OCI-LY3 (cell line): Measurements from ENCODE around the gene TNF.

ENCODE experiments used
- H2AFZ ChIP-seq: fragments of 200-600, 300-600 bp; shearing (Covaris generic); 2 replicates; pipeline ENCODE4 v1.6.0; 2014; ENCODE audit warnings: antibody characterized with exemption, low read depth, low read length
- H3K27ac ChIP-seq: fragments of 200-600, 300-600 bp; sonication (generic); 2 replicates; pipeline ENCODE4 v1.5.1; 2014; ENCODE audit warnings: mild to moderate bottlenecking, low read length, moderate library complexity, mixed read lengths
- H3K27me3 ChIP-seq: fragments of 200-600, 300-600 bp; sonication (generic); 2 replicates; pipeline ENCODE4 v1.6.1; 2014; ENCODE audit warnings: low read depth, low read length, mixed read lengths
- H3K36me3 ChIP-seq: fragments of 200-600, 300-600 bp; sonication (generic); replicated peaks from 2 replicates; pipeline ENCODE3; 2014; ENCODE audit warnings: low read depth, low read length, mixed read lengths
- H3K4me1 ChIP-seq: fragments of 300-600, 200-600 bp; sonication (generic); 2 replicates; pipeline ENCODE4 v1.6.1; 2014; ENCODE audit warnings: low read length, mixed read lengths
- H3K4me2 ChIP-seq: fragments of 200-600, 300-600 bp; sonication (generic); 2 replicates; pipeline ENCODE4 v1.6.1; 2014; ENCODE audit warnings: low read length, mixed read lengths
- H3K4me3 ChIP-seq: fragments of 300-600, 200-600 bp; sonication (generic); 2 replicates; pipeline ENCODE4 v1.5.1; 2014; ENCODE audit warnings: antibody characterized with exemption, mild to moderate bottlenecking, low read length, moderate library complexity
- H3K79me2 ChIP-seq: fragments of 300-600, 200-600 bp; shearing (Covaris generic); 2 replicates; pipeline ENCODE4 v1.6.1; 2014; ENCODE audit warnings: mild to moderate bottlenecking, low read length, mixed read lengths
- H3K9ac ChIP-seq: fragments of 300-600, 200-600 bp; shearing (Covaris generic); 2 replicates; pipeline ENCODE4 v1.6.0; 2014; ENCODE audit warnings: mild to moderate bottlenecking, low read length, moderate library complexity
- H3K9me3 ChIP-seq: fragments of 200-600, 300-600 bp; shearing (Covaris generic); 2 replicates; pipeline ENCODE4 v1.6.1; 2014; ENCODE audit warnings: low read length, mixed read lengths; ENCODE audit not compliant: insufficient read depth
- H4K20me1 ChIP-seq: fragments of 200-600, 300-600 bp; sonication (generic); 2 replicates; pipeline ENCODE4 v1.6.1; 2016; ENCODE audit warnings: low read length, mixed read lengths; ENCODE audit not compliant: insufficient read depth
- CTCF ChIP-seq: fragments of 200-600, 300-600 bp; sonication (generic); IDR thresholded peaks from 2 replicates; pipeline ENCODE4 v1.5.1; 2014; ENCODE audit warnings: antibody characterized with exemption, low read length, low read depth
- EZH2phosphoT487 ChIP-seq: fragments of 200-600 bp; shearing (Covaris generic); IDR thresholded peaks from 2 replicates; pipeline ENCODE4 v1.6.1; 2018; ENCODE audit warnings: antibody characterized with exemption, mixed run types, low read depth

Gene TNF

GRCh38 chr6:31541658-31542521 is 33.5 kb upstream of the TNF start, which contains the start of gene DDX39B:
Gene DDX39B (minus strand): TSS chr6:31542003. CDS start chr6:31540532, 1,471 bp downstream.
- Histone ChIP-seq H3K36me3 (peaks cover 26% of the 10 kb centered on the region), H3K79me2 (peaks cover 58% of the 10 kb centered on the region), H2AFZ (peak within 1 kb of the TSS; percentile 68; the same call in 1 of the 2 replicates), H3K9me3 (no peaks in the 10 kb centered on the region), H4K20me1 (peaks cover 33% of the 10 kb centered on the region), H3K9ac (peak within 1 kb of the TSS; percentile 96), H3K4me2 (peak within 1 kb of the TSS; percentile 88), H3K27me3 (no peaks in the 10 kb centered on the region), H3K27ac (peak within 1 kb of the TSS; percentile 85), H3K4me3 (peak within 1 kb of the TSS; percentile 98), H3K4me1 (peaks cover 27% of the 10 kb centered on the region)
- TF ChIP-seq EZH2phosphoT487 = no peak
- TF ChIP-seq CTCF = no peak

- H3K36me3 ChIP-seq = peaks cover 23% of the 10 kb centered on the region
- no peak for TF ChIP-seq CTCF
- no peak for TF ChIP-seq EZH2phosphoT487
- H3K27me3 ChIP-seq = no peaks in the 10 kb centered on the region
- no peak overlapping the region for H3K27ac ChIP-seq
- peaks cover 26% of the 10 kb centered on the region for H4K20me1 ChIP-seq
- H3K79me2 ChIP-seq = peaks cover 52% of the 10 kb centered on the region
- no peak overlapping the region for H2AFZ ChIP-seq
- no peak overlapping the region for H3K9ac ChIP-seq
- no peak overlapping the region for H3K4me3 ChIP-seq
- H3K4me2 ChIP-seq = no peak overlapping the region
- H3K9me3 ChIP-seq = no peaks in the 10 kb centered on the region
- peaks cover 35% of the 10 kb centered on the region for H3K4me1 ChIP-seq
Observed at GRCh38 chr6:31543639-31544038, 31.7 kb upstream of the TNF start.

GRCh38 chr6:31544676-31545075 is 30.7 kb upstream of the TNF start:
- Histone ChIP-seq H3K9ac (no peak overlapping the region), H3K4me2 (no peak overlapping the region), H3K4me1 (peaks cover 27% of the 10 kb centered on the region), H2AFZ (no peak overlapping the region), H3K9me3 (no peaks in the 10 kb centered on the region), H3K27me3 (no peaks in the 10 kb centered on the region), H3K36me3 (peaks cover 17% of the 10 kb centered on the region), H3K79me2 (peaks cover 42% of the 10 kb centered on the region), H3K4me3 (no peak overlapping the region), H3K27ac (no peak overlapping the region), H4K20me1 (peaks cover 16% of the 10 kb centered on the region)
- TF ChIP-seq CTCF (no peak), EZH2phosphoT487 (no peak)

GRCh38 chr6:31545291-31545690 is 30.1 kb upstream of the TNF start:
- H3K4me1 ChIP-seq = peaks cover 24% of the 10 kb centered on the region

More at GRCh38 chr6:31545291-31545690, 30.1 kb upstream of the TNF start:
- Histone ChIP-seq H3K27me3 (no peaks in the 10 kb centered on the region), H3K4me2 (no peak overlapping the region), H3K79me2 (peaks cover 36% of the 10 kb centered on the region), H3K36me3 (peaks cover 11% of the 10 kb centered on the region), H4K20me1 (peaks cover 10% of the 10 kb centered on the region), H3K9me3 (no peaks in the 10 kb centered on the region), H2AFZ (no peak overlapping the region), H3K27ac (no peak overlapping the region), H3K9ac (no peak overlapping the region), H3K4me3 (no peak overlapping the region)
- TF ChIP-seq CTCF = no peak
- TF ChIP-seq EZH2phosphoT487 = no peak
